HPDE6-E6E7 (cell line): ENCODE measurements around the gene PRLHR.

Experiments used
- DNase-seq: peaks from one replicate; pipeline ENCODE4 v3.0.0; 2011; ENCODE audit warnings: missing footprints; ENCODE audit errors: extremely low spot score

PRLHR gene

DNA sequence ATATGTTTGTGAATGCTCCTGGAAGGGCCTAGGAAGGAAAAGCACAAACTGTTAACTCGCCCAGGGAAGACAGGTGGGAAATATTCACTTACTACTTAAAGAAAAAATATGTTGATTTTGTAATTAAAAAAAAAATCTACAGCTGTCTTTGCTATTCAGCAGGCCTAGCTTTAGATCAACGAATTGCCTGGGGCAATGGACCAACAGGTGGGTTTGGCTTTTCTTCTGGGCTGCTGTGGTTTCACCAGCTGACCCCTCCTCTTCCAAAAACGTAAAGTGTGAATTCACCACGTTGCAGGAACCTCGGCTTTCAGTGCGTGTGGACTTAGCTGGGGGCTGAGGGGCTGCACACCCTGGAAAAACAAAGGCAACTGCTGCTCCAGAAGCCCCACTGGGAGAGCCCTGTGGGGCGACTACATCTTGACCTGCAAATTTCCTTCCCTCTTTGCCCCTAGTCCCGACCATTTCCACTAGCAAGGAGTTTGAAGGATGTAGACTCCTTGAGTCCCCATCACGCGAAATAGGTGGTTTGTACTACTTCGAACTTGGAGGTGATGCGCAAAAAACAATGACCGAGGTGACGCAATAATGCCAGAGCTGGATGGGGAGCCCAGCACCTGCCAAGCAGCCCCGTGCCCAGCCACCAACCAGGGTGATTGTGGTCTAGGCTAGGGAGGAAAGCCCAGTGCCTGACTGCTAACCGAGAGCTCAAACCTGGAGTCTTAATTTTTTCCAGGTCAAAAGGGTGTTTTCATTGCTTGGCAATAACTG is 7.4 kb downstream of the PRLHR start:
- DNase-seq: no peak

DNA sequence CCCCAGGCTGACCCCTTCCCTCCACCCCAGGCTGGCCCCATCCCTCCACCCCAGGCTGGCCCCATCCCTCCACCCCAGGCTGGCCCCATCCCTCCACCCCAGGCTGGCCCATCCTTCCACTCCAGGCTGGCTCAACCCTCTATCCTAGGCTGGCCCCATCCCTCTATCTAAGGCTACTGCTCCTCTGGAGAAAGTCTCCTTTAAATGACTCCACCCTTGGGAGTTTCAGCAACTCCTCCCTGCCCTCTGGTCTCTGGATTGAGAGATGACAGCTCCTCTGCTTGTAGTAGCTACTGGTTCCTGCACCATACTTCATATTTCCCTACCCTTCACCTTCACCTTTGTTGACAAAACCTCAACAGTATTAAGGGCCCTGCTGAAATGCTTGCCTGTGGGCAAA is 8.5 kb downstream of the PRLHR start:
- DNase-seq: no peak

DNA sequence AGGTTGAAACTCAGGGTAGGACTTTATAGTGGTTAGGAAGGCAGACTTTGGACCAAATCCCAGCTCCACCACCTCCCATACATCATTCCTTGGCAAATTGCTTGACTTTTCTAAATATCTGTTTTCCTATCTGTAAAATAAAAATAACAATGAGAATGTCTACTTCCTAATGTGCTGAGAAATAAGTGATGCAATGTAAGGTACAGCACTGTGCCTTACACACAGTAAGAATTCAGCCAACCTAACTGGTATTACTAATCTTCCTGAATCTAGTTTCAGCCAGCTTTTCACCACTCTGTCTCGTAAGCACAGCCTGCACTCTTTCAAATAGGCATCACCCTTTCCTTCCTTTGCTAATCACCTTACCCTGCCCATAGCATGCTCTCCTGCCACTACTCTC is 9.7 kb downstream of the PRLHR start:
- DNase-seq: no peak

DNA sequence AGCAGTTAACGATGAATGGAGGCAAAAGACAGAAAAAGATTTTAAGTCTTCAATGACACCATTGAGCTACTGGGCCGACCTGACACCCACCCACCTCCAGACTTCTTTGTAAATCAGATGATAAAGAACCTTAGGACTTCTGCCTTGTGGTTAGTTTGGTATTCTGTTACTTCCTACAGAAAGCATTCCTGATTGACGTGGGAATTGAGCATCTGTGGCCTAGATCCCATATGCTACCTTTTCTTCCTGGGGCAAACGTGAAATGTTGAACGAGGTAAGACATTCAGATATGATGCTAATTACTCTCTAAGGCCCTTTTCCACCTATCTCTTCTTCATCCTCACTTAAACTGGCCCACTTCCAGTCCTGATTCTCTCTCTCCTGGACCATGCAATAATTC is 10.2 kb downstream of the PRLHR start:
- no peak for DNase-seq

DNA sequence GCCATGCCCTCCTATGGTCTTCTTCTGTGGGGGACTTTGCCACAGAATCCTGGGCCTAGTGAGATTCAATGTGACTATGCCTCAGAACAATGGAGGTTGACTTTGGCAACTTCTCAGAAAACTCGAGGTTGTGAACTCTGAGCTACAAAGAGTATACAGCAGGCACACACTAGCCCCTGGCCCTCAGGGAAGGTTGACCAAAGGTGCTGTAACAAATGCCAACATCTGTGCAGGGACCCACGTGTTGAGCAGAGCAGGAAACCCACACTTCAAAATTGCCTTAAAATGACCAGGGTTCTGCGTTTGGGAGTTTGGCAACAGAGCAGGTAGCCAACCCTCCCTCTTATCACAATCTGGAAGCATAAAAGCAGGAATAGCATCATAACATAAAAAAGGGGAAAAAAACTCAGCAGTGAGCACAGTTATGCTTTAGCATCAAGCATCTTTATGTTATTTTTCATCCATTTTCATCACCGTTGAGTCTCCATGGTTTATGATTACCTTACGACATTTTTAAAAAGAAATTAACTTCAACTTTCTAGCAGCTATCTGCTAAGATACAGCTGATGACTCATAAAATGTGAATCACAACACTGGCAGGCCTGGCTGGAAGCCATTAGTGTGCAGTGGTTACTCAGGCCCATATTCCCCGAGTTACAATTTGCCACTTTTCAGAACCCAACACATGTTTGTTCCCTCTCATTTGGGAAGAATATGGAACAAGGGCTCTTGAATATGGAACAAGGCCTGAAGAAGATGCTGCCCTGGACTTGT is 11.1 kb downstream of the PRLHR start:
- DNase-seq: peak; percentile 70

DNA sequence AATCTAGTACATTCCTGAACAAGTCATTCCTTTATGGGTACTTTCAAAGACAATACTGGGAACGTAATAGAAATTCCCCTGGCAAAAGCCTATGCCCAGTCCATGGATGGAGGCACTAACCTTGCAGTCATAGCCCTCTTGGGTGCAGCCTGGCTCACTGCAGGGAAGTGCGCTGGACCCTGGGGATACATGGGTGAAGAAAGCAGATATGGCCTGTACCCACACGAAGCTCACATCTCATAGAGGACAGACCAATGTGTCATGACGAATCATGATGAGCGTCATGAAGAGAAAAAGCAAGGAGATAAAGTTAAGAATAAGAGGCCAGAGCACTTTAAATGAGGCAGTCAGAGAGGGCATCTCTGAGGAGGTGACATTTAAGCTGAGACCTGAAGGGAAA is 11.8 kb downstream of the PRLHR start:
- no peak for DNase-seq

DNA sequence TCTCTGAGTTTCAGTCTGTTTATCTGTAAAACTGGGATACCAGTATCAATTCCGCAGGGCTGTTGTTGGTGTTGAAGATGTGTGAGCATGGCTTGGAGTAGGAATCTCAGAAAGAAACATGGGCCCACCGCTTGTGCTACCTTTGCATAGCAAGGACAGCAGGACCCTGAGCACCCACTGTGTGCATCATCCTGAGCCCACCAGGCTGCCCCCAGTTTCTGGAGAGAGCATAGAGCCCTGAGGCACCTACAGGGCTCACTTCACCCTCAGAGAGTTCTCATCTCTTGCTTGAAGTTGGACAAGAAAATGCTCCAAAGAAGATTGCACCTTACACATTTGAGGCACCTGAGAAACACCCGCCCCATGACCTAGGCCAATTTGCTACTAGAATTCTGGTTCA is 12.9 kb downstream of the PRLHR start:
- no peak for DNase-seq

DNA sequence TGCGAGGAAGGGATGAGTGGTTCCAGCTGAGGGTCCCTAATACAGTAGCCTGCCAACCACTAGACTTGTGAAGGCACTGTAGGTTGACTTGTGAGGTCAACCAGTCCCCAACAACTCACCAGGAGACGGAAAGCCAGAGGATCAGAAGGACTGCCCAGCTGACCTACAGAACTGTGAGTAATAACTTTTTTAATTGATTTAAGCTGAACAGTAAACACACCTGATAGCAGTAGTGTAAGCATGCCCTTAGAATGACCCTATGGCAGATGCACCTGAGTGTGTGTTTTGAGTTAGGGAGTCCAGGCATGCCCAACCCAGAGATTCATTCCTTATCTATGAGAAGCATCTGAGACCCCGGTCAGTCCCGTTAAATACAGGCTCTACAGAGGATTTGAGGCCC is 14.1 kb downstream of the PRLHR start:
- DNase-seq: no peak

DNA sequence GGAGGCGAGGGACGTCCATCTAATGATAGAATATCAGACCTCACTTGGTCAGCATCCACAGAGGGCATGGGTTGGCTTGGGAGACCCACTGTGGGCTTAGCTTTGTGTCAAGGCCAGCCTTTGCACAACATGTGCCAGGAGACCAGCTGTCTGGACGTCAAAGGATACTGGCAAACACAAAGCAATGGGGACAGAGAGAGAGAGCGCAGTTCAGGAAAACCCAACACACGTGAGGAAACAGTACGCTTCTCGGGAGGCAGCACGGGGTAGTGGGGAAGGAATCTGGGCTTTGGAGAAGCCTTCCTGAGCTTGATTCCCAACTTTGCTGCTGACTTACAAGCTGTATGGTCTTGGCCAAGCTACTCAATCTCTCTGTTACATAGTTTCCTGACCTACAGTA is 14.7 kb downstream of the PRLHR start:
- no peak for DNase-seq

DNA sequence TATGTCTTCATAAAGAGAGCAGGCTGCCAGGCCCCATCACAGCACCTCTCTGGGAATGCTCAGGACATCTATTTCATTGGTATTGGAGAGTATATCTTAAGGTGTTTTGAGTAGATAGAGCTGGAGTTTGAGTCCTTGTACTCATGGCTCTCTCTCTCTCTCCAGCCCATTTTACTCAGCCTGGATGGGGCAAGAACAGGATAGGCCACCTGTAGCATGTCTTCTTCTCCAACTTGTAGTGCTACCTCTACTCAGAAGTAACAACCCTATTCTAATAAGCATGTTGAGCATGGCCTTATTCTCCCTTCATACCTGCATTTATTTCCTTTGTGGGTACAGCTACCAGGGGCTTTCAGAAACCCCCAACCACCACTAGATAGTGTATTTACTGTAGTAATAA is 21.9 kb downstream of the PRLHR start:
- no peak for DNase-seq

DNA sequence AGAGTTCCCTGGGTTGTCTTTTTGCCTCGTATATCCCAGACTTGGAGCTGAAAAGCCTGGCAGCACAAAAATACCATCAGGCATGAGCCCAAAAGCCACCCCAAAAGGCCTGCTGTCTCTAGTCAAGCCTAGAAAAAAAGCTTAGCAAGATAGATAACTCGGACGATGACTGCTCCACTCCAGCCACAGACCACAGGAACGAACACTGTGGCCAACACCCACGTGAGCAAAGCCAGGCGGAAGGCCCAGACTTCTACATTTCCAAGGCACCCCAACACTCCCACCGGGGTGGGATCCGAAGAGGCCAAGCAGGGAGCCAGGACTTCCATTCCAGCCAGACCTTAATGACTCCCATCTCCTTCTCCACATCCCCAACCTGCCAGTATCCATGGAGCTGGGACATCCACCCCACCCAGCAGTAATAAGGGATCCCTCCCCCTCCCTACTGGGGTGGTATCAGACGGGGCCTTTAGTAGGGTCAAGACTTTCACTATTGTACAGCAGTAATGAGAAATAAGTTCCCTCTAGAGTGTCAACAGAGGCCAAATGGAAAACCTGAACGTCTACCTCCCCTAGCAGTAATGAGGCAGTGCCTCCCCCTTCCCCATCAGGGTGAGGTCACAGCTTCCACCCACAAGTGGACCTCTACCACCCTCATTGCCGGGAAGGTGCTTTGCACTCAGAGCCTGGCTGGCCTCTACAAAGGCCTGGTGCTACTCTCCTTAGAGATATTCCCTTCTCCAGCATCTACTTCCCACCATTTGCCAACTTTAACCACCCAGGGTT is 23.0 kb downstream of the PRLHR start:
- no peak for DNase-seq

DNA sequence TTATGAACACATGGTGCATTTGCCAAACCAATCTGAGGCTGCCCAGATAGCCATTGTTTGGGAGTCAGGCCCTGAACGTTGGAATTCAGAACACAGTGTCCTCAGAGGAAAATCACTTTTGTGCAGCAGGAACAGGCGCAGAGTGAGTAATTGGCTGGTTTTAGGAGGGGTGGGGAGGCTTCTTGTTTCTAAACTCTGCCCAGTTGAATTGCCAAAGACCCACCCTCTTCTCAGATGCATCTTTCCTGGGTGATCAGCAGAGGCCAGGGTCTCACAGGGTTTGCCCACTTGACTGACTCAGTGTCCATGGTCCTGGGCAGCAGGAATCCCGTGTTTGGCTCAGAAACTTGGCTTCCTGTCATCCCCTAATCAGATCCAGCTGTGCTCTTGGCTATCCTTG is 24.3 kb downstream of the PRLHR start:
- DNase-seq: no peak

DNA sequence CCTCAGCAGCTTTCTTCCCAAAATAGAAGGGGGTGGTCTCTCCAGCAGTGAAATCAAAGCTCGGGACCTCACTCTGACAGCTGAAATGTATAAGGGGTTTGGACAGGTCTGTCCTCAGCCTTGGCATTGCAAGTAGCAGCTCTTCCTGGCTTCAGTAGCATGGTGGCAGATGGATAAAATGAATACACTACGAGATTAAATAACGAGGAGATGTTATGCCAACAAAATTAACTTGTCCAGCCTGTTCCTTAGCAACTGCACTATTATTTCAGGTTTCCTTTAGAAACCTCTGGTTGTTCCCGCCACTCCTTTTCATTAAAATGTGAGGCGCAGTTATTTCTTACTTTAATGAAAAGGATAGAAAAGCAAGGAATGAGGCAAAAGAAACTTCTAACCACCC is 24.9 kb downstream of the PRLHR start:
- DNase-seq: no peak

DNA sequence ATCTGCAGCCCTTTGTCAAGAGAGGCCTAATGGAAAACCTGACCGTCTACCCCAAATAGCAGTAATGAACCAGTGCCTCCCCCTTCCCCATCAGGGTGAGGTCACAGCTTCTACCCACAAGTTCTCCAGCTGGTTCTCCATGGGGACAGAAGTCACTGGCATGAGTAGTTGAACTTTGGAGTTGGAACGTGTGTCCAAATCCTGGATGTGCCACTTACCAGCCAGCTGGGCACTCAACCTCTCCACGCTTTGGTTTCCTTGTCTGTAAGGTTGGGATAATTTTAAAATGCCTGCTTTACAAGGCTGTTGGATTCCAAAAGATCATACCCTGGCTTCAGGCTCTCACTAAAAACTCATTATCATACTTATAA is 25.6 kb downstream of the PRLHR start:
- DNase-seq: no peak

DNA sequence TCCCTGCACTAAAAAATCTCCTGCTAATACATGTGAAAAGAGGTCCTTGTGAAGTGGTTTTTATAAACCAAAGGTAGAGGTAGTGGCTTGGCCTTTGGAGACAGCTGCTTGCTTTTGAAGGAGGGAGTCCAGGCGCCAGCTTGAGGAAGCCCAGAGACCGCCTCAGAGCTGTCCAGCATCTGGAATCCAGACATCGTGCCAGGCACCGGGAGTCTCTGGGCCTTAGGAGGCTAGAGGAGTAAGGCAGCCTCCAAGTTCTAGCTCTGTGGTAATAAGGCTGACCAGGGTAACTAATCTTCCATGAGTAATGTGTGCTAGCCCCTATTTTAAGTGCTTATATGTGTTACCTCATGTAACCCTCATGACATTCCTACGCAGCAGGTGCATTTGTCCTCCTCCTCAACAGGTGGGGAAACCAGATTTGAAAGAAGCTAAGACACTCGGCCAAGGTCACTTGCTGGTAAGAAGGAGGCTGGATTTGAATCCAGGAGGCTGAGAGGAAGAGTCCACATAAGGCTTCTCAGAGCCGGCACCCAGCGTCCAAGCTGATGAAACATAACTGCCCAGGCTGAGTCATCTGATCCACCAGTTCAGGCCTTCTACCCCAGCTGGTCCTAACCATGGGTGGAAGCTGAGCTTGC is 26.1 kb downstream of the PRLHR start:
- no peak for DNase-seq

DNA sequence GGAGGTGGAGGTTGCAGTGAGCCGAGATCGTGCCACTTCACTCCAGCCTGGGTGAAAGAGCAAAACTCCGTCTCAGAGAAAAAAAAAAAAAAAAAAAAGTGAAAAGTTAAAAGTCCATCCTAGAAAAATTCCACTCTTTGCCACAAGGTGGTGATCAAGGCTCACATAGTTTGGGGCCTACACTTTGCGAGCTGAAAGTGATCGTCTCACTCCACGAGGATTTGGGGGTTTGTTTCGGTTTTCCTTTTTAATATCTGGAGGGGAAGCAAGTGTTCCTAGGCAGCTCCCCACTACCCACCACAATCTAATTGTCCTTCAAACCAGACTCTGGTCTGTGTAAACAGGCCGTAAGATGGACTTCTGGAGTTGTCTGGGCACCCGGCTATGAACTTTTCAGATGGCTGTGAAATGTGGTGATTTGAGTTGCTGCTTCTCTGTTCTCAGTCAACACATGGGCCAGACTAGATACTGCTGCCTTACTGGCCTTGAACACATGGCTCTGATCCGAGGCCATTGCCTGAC is 27.1 kb downstream of the PRLHR start:
- DNase-seq: peak; percentile 38

DNA sequence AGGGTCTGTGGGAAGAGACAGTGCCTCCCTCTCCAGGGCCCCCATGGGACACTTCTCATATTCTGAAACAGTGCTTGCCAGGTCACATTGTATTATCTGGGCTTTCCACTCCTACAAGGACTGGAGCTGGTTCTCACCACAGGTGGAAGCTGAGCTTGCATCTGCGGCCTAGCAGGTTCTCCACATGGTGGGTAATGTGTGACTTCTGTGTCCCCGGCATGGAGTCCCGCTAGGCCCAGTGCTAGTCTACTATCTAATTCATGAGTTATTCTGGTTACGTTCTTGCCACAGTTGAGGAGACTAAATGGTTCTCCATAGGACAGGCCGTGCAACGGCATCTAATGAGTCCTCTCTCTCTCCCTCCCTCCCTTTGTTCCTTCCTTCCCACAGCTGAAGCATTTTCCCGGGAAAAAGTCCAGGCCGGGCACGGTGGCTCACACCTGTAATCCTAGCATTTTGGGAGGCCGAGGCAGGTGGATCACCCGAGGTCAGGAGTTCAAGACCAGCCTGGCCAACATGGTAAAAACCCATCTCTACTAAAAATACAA is 27.7 kb downstream of the PRLHR start:
- DNase-seq: no peak

DNA sequence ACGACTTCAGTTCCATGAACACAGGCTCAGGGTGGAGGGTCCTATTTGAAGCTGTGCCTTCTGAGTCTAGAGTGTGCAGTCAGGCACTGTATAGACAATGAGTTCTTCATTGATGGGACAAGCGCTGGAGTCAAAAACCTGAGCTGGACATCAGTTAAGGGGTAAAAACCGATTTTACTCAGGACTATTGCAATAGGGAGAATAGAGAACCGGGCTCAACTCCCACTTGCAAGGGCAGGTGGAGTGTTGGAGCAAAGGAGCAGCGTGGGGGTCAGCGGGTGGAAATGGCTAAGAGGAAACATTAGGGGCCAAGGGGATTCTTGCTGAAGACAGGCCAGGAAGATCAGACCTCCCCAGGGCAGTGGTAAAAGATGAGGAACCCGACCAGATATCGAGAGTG is 28.5 kb downstream of the PRLHR start:
- DNase-seq: no peak

DNA sequence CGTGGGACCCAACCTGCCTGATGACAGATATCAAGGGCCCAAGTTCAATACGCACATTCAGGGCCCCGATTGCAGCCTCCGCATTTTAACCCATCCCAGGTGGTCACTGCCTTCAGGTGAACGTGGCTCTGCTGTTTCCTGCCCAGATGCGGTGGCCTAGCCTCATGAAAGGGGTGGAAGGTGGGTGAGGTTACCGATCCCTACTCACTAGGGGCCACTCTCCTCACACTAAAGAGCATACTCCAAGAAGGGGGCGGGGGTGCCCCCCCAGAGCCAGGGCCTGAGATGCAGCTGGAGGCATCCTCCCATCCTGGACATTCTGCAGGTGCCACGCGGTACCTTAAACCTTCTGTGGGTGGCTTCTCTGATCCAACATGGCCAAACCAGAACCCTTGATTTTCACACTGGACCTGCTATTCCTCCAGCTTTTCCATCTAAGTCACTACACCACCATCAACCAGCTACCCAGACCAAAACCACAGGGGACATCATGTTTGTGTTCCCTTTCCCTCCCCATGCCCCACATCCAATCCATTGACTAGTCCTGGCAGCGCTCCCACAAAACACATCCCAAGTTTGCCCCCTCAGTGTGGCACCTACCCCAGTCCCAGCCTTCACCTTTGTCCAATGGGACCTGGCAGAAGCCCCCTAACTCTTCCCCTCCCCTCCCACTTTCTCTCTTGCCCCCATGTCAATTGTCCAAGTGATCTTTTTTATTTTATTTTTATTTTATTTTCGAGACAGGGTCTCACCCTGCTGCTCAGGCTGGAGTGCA is 30.0 kb downstream of the PRLHR start:
- no peak for DNase-seq

DNA sequence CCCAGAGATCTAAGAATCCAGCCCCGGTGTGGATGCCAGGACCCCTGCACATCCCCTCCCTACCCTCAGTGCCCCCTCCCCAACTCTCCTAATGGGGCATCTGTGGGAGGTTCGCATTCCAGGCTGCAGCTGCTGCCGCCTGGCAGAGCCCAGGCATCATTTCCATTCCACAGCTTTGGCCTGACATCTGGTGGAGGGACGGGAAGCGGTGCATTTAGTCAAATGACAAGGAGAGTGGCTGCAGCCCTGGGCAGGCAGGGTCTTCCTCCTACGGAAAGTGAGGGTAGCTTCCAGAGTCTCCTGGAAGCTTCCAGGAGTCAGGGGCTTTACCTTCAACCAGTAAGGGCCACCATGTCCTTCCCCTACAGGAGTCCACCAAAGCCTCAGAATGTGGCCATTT is 30.8 kb downstream of the PRLHR start:
- DNase-seq: peak; percentile 41

DNA sequence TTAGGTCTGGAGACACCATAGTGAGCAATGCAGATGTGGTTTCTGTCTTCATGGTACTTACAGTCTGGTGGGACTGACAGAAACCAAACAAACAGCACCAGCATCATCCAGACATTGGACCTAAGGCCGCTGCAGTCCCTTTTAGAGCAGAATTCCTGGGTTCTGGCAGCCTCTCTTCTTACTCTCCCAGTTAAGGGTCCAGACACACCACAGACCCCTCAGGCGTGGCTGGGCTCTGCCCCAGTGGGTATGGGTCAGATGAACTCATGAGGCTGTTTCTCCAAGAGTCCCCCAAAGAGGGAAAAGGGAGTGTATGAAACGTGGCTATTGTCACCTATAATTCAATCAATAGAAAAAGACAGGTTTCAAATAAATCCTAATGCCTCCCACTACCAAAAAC is 31.3 kb downstream of the PRLHR start:
- no peak for DNase-seq
